ACC112 (cell line): ENCODE measurements around the gene TUNAR.

Experiments used
- H2AFZ ChIP-seq: fragments of 200-600 bp; sonication (generic); one replicate; pipeline ENCODE4 v1.6.0; 2017; ENCODE audit warnings: antibody characterized with exemption, low read length; ENCODE audit not compliant: unreplicated experiment
- H3K27ac ChIP-seq: fragments of 200-600 bp; sonication (generic); 2 replicates; pipeline ENCODE4 v1.5.1; 2014; ENCODE audit warnings: low read depth, mild to moderate bottlenecking, antibody characterized with exemption, low read length, moderate library complexity
- H3K27me3 ChIP-seq: fragments of 200-600 bp; sonication (generic); 2 replicates; pipeline ENCODE4 v1.6.1; 2014; ENCODE audit warnings: mild to moderate bottlenecking, antibody characterized with exemption, low read length, moderate library complexity, mixed read lengths; ENCODE audit not compliant: insufficient read depth
- H3K36me3 ChIP-seq: fragments of 200-600 bp; sonication (generic); 2 replicates; pipeline ENCODE4 v1.6.1; 2016; ENCODE audit warnings: mild to moderate bottlenecking, antibody characterized with exemption, low read length, moderate library complexity, mixed read lengths; ENCODE audit not compliant: insufficient read depth
- H3K4me1 ChIP-seq: fragments of 200-600 bp; sonication (generic); one replicate; pipeline ENCODE4 v1.6.1; 2016; ENCODE audit warnings: low read length, mixed read lengths; ENCODE audit not compliant: insufficient read depth, unreplicated experiment, control insufficient read depth
- H3K4me3 ChIP-seq: fragments of 200-600 bp; sonication (generic); 2 replicates; pipeline ENCODE4 v1.5.1; 2014; ENCODE audit warnings: mild to moderate bottlenecking, low read depth, low read length
- H3K79me2 ChIP-seq: fragments of 200-600 bp; sonication (generic); one replicate; pipeline ENCODE4 v1.6.0; 2016; ENCODE audit warnings: low read length; ENCODE audit not compliant: control insufficient read depth, unreplicated experiment, insufficient read depth

TUNAR gene

DNA sequence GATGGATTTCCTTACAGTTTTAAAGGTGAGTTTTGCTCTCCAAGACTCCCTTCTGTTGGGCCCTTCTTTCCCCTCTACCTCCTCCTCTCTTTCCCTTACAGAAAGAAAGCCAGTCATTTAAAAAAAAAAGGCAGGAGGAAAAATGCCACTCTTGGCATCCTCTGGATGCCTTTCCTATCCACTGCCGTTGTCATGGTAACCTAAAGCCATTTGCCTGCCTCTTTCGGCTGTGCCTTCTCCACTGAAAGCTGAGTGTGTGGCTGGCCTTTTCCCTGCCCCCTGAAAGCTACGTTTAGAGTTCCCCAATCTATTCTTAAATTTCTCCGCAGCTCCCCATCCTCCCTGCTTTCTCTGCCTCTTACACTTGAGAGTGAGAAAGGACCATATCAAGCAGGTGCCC is 67.1 kb downstream of the TUNAR start:
- H3K4me3 ChIP-seq: no peak overlapping the region
- H3K4me1 ChIP-seq: no peaks in the 10 kb centered on the region
- no peaks in the 10 kb centered on the region for H3K36me3 ChIP-seq
- no peak overlapping the region for H3K27ac ChIP-seq
- no peak overlapping the region for H2AFZ ChIP-seq
- H3K27me3 ChIP-seq: no peaks in the 10 kb centered on the region
- H3K79me2 ChIP-seq: no peaks in the 10 kb centered on the region

DNA sequence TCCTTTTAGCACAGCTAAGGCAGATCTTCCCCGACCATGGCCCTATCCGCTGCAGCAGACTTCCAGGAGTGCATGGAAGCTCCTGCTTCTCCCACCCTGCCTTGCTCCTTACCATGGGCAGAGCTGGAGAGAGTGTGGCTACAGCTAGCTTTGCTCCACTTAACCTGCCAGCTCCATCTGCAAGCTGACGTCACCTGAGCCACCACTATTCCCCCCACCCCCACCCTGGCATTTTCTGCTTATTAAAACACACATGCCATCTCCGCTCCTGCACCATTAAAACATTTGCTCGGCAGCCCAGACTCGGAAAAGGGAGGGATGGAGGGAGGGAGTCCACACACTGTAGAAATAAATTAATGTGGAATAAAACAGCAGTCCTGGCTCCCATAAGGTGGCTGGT is 67.8 kb downstream of the TUNAR start:
- Histone ChIP-seq H3K27me3 (no peaks in the 10 kb centered on the region), H3K4me1 (no peaks in the 10 kb centered on the region), H2AFZ (no peak overlapping the region), H3K4me3 (no peak overlapping the region), H3K36me3 (no peaks in the 10 kb centered on the region), H3K27ac (no peak overlapping the region), H3K79me2 (no peaks in the 10 kb centered on the region)

DNA sequence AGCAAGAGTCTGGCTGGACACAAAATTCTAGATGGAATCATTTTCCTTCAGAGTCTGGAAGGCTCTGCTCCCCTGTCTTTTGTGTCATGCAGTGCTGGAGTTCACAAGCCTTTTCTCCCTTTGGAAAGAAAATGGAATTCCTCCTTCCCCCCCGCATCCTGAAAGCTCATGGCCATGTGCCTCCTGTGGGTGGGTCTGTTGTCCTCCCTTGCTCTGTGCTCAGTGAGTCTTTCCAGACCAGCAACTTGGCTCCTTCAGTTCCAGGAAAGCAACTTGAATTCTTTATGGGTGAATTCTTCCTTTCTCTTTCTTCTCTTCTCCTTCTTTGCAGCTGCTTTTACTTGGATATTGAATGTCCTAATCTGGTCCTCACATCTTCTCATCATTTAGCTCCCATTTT is 70.2 kb downstream of the TUNAR start:
- Histone ChIP-seq H3K27me3 (no peaks in the 10 kb centered on the region), H3K4me3 (no peak overlapping the region), H3K4me1 (no peaks in the 10 kb centered on the region), H3K79me2 (no peaks in the 10 kb centered on the region), H2AFZ (no peak overlapping the region), H3K36me3 (no peaks in the 10 kb centered on the region), H3K27ac (no peak overlapping the region)

DNA sequence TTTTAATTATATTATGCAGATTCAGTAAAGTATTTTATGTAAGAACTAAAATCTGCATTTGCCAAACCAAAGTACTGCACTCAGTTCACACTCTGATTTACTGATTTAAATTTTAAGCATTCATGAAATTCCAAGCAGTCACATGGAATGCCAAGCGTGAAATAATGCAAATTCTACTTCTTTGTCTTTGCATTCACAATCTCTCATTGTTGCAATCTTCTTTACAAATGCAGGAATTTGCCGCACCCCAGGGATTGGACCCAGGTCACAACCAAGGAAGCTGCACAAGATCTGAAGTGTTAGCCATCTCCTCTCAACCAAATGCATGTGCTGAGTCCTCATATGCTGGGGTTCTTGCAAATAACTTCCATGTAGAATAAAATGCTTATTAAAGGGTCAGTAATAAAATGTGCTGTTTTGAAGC is 71.9 kb downstream of the TUNAR start:
- Histone ChIP-seq H3K36me3 (no peaks in the 10 kb centered on the region), H3K4me3 (no peak overlapping the region), H3K27ac (no peak overlapping the region), H2AFZ (no peak overlapping the region), H3K79me2 (no peaks in the 10 kb centered on the region), H3K4me1 (no peaks in the 10 kb centered on the region), H3K27me3 (no peaks in the 10 kb centered on the region)

DNA sequence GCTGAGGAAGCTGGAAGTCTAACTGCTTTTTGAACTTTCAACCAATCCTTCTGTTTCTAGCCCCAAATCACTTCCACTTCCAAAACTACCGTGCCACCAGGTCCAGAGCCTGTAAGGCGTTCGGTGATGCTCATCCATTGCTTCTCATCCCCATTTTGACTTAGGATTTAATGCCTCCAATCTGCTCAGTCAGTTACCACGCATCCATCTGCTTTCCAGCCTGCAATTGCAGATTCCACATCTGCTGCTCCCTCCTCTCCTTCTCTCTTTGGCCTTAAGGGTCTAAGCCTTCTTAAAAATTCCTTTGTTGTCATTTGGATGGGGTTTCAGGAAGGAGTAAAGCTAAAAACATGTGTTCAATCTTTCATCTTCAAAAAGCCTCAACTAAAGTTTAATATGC is 74.7 kb downstream of the TUNAR start:
- no peaks in the 10 kb centered on the region for H3K4me1 ChIP-seq
- H3K4me3 ChIP-seq: no peak overlapping the region
- H3K36me3 ChIP-seq: no peaks in the 10 kb centered on the region
- H3K27ac ChIP-seq: no peak overlapping the region
- H2AFZ ChIP-seq: no peak overlapping the region
- H3K27me3 ChIP-seq: no peaks in the 10 kb centered on the region
- no peaks in the 10 kb centered on the region for H3K79me2 ChIP-seq

DNA sequence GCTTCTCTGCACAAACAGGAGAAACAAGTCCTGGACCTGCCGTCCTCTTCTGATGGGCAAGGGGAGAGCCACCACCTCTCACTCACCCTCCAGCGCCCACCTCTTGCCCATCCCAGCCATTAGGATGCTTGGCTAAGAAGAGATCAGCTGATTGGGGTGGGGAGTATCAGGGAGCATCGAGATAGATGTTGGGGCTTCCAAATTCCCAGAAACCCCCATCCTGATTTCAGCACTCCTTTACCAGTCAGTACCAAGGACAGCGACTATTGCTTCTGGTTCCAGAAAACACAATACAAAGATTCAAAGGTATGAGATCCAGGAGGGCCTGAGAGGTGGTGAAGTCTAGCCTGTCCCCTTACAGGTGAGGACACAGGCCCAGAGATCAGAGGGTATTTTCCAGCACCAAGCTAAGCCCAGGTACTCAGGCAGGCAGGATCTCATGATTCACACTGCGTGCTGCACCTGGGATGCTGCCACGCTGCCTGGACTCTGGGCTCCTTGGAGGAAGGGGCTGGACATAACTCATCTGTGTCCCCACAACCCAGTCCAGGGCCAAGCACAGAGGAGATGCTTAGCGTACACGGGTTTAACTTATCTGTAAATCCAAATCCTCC is 76.6 kb downstream of the TUNAR start:
- no peaks in the 10 kb centered on the region for H3K4me1 ChIP-seq
- no peaks in the 10 kb centered on the region for H3K36me3 ChIP-seq
- H3K79me2 ChIP-seq: no peaks in the 10 kb centered on the region
- H2AFZ ChIP-seq: no peak overlapping the region
- H3K27me3 ChIP-seq: peaks cover 7% of the 10 kb centered on the region
- H3K4me3 ChIP-seq: no peak overlapping the region
- H3K27ac ChIP-seq: no peak overlapping the region

DNA sequence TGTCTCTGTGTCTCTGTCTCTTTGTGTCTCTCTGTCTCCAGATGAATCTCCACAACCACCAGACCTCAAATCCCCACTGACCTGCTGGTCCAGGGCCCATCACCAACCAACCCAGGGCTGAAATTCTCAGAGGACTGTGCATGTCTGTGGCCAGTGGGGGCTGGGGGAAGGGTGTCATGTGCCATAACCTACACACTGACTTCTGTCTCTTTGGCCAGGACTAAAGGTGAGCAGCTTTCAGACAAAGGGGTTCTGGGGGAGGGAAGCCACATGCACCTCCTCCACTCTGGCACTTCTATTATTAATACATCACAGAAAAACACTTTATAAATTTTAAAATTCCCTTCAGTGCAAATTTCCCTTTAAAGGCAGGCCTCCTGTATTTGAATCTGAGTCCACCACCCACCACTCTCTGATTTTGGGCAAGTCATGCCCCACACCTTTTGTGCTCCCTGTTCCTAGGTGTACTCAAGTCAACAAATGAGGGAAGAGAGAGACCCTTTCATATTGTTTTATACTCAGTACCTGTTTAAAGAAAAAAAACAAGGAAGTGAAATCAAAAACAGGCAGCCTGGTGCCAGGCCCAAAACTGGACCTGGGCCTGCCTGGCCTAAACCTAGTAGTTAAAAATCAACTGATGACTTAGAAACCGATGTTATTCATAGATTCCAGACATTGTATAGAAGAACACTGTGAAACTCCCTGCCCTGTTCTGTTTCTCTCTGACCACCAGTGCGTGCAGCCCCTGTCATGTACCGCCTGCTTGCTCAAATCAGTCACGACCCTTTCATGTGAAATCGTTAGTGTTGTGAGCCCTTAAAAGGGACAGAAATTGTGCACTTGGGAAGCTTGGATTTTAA is 80.2 kb downstream of the TUNAR start:
- Histone ChIP-seq H3K79me2 (no peaks in the 10 kb centered on the region), H3K27me3 (peaks cover 10% of the 10 kb centered on the region), H3K4me1 (no peaks in the 10 kb centered on the region), H3K27ac (no peak overlapping the region), H3K4me3 (no peak overlapping the region), H3K36me3 (no peaks in the 10 kb centered on the region), H2AFZ (no peak overlapping the region)

DNA sequence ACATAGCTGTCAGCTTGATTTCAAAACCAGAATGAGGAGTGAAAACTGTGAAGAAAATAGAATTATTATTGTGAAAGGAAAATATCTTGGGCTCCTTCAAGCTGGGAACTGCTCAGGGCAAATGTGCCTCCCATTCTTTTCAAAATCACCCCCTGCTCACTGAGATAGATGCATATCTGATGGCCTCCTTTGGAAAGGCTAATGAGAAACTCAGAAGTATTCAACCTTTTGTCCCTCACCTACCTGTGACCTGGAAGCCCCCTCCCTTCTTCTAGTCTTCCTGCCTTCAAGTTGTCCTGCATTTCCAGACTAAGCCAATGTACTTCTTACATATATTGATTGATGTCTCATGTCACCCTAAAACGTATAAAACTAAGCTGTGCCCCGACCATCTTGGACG is 81.5 kb downstream of the TUNAR start:
- peaks cover 16% of the 10 kb centered on the region for H3K27me3 ChIP-seq
- no peaks in the 10 kb centered on the region for H3K36me3 ChIP-seq
- H2AFZ ChIP-seq: no peak overlapping the region
- H3K27ac ChIP-seq: no peak overlapping the region
- H3K79me2 ChIP-seq: no peaks in the 10 kb centered on the region
- H3K4me1 ChIP-seq: no peaks in the 10 kb centered on the region
- H3K4me3 ChIP-seq: no peak overlapping the region

DNA sequence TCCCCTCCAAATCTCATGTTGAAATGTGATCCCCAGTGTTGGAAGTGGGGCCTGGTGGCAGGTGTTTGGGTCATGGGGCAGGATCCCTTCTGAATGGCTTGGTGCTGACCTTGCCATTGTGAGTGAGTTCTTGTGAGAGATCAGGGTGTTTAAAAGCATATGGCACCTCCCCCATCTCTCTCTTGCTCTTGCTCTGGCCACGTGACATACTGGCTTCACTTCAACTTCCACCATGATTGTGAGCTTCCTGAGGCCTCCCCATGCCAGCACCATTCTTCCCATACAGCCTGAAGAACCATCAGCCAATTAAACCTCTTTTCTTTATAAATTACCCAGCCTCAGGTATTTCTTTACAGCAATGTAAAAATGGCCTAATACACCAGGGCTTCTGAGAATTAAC is 82.7 kb downstream of the TUNAR start:
- Histone ChIP-seq H2AFZ (no peak overlapping the region), H3K79me2 (no peaks in the 10 kb centered on the region), H3K27ac (no peak overlapping the region), H3K4me3 (no peak overlapping the region), H3K4me1 (no peaks in the 10 kb centered on the region), H3K27me3 (peaks cover 16% of the 10 kb centered on the region), H3K36me3 (no peaks in the 10 kb centered on the region)

DNA sequence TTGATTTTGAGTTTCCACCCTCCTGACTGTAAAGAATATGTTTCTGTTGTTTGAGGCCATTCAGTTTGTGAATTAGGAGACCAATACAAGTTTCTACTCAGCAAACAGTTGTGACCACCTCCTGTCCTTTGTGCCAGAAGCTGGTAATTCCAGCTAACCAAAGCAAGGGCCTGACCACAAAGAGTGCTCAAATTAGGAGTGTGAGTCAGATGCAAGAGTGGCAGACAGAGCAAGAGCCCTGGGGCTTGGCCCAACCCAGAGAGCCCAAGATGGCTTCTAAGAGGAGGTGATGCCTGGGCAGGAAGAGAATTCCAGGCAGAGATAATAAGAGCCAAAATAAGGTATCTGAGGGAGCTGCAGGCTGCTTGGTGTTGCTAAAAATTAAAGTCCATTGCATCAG is 84.8 kb downstream of the TUNAR start:
- Histone ChIP-seq H3K36me3 (no peaks in the 10 kb centered on the region), H3K4me1 (no peaks in the 10 kb centered on the region), H3K79me2 (no peaks in the 10 kb centered on the region), H3K4me3 (no peak overlapping the region), H3K27me3 (peaks cover 16% of the 10 kb centered on the region), H3K27ac (no peak overlapping the region), H2AFZ (no peak overlapping the region)

DNA sequence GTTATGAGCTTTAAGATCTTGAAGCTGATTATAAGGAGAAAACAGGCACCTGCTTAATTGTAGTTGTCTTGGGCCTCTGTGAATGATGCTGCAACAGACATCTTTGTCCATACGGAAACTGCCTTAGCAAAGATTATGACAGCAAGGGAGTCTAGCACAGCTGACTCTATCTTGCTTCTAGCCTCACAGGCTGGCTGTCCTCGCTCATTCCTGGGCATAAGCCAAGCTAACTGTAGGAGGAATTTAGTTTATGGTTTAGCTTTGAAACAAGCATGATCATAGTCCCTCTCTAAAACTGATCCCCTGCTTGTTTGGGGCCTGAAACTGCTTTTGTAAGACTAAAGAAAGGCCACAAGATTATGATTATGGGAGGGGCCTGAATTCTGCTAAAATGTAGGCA is 88.3 kb downstream of the TUNAR start:
- no peaks in the 10 kb centered on the region for H3K79me2 ChIP-seq
- H3K4me1 ChIP-seq: no peaks in the 10 kb centered on the region
- no peaks in the 10 kb centered on the region for H3K36me3 ChIP-seq
- H3K27ac ChIP-seq: no peak overlapping the region
- H2AFZ ChIP-seq: no peak overlapping the region
- peaks cover 9% of the 10 kb centered on the region for H3K27me3 ChIP-seq
- no peak overlapping the region for H3K4me3 ChIP-seq
